Tibial artery (tissue), 4 donors: ENCODE data around the gene CHDH.

Experiments used
- DNase-seq, 2 donors: peaks; one replicate each; pipeline ENCODE4 v3.0.0-alpha.2; 2019
- H3K27ac ChIP-seq, 2 donors: fragments of 200-600 bp; sonication (generic) in 1 of 2; 1 replicate in 1 of 2; 2 replicates in 1 of 2; pipeline ENCODE4 v1.5.1; 2018 to 2019; ENCODE audit warnings: mild to moderate bottlenecking in 1 of 2
- H3K27me3 ChIP-seq, 2 donors: fragments of 200-600 bp; sonication (generic) in 1 of 2; one replicate each; pipeline versions ENCODE4 v1.5.1 to v1.6.0; 2016 to 2019
- H3K36me3 ChIP-seq, 3 donors: fragments of 200-600 bp; sonication (generic) in 2 of 3; one replicate each; pipeline ENCODE4 v1.5.1; 2016 to 2019; ENCODE audit warnings: mild to moderate bottlenecking in 2 of 3
- H3K4me1 ChIP-seq, 4 donors: fragments of 200-600 bp; sonication (generic) in 2 of 4; 1 replicate in 3 of 4; 2 replicates in 1 of 4; pipeline ENCODE4 v1.5.1; 2016 to 2019
- H3K4me3 ChIP-seq, 2 donors: fragments of 200-600 bp; sonication (generic) in 1 of 2; 1 replicate in 1 of 2; 2 replicates in 1 of 2; pipeline ENCODE4 v1.5.1; 2018 to 2019; ENCODE audit warnings: mild to moderate bottlenecking in 2 of 2
- H3K9me3 ChIP-seq, 3 donors: fragments of 200-600 bp; sonication (generic) in 1 of 3; one replicate each; pipeline ENCODE4 v1.5.1; 2016 to 2019
- CTCF ChIP-seq, 2 experiments: fragments of 200-600 bp in 1 of 2; fragments of 450-650 bp in 1 of 2; IDR thresholded peaks; one replicate each; pipeline ENCODE4 v1.5.1; 2017 to 2019; ENCODE audit warnings: antibody characterized with exemption in 2 of 2, mild to moderate bottlenecking in 1 of 2, moderate library complexity in 1 of 2
- intact Hi-C: fragments of 100-400 bp; cut with DNase I; formaldehyde crosslinking; loops from one replicate; pipeline ENCODE4 v1.15.0; 2023; ENCODE audit warnings: low total_unique reads

Gene CHDH

DNA sequence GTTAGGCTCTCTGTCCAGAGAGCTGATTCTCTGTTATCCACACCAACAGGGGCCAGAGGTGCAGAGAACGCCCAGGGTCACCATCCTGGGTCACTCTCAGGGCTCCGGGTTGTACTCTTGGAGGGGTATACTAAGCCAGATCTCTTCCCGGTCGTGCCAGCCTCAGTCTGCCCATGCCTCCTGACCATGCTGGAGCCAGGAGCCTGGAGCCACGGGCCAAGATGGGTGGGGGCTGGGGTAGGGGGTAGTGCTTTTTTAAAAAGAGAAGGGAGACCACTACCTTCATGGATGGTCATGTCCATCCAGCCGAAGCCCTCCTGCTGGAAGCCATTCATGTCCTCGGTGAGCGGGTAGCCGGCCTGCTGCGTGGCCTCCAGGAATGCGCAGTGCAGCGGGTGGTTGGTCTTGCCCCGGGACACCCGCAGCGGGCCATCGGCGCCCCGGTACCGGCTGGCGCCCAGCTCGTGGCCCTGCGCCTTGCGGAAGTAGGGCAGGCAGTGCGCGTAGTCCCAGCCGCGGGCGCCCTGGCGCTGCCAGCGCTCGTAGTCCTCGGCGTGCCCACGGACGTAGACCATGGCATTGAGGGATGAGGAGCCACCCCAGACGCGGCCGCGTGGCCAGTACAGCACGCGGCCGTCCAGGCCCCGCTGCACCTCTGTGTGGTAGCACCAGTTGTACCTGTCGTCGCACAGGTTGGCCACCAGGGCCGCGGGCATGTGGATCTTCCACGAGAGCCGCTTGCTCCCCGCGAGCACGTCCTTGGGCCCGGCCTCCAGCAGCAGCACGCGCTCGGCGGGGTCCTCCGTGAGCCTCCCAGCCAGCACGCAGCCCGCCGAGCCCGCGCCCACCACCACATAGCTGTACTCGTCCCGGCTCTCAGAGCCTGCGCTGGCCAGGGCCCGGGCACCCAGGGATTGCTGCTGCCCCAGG lies 22.9 kb downstream of the CHDH start:
- no peaks in the 10 kb centered on the region for H3K9me3 ChIP-seq
- H3K4me3 ChIP-seq, result no peak overlapping the region
- H3K36me3 ChIP-seq, result peaks cover 0 to 54% (median 0%) of the 10 kb centered on the region in 3 donors
- TF ChIP-seq CTCF (IDR thresholded peaks at IDR 0.05), result no peak
- H3K27ac ChIP-seq, result no peak overlapping the region
- H3K27me3 ChIP-seq, result no peaks in the 10 kb centered on the region
- intact Hi-C loops, result no loop called here
- peak in 1 of 2 donors; percentile 54 for DNase-seq
- H3K4me1 ChIP-seq, result no peaks in the 10 kb centered on the region

DNA sequence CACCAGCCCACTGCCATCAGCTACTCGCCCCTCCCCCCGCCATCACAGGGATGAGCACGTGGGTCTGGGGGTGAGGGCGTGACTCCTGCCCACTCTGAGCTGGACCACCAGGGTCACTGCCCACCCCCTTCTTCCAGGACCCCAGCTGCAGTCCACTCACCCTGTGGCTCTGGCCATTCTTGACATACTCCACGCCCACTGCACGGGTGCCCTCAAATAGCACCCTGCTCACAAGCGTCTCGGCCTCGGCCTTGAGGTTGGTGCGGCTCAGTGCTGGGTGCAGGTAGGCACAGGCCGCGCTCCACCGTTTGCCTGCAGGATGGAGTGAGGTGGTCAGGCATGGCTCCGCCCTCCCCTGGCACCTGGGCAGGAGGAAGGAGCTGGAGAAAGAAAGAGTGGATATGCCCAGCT lies 23.9 kb downstream of the CHDH start:
- DNase-seq, result peak in 1 of 2 donors; percentile 53
- no peak for TF ChIP-seq CTCF (IDR thresholded peaks at IDR 0.05)
- H3K27ac ChIP-seq, result no peak overlapping the region

GRCh38 chr3:53821631-53822121 lies 24.5 kb downstream of the CHDH start:
- TF ChIP-seq CTCF (IDR thresholded peaks at IDR 0.05), result no peak
- Histone ChIP-seq H3K27ac (no peak overlapping the region), H3K4me3 (no peak overlapping the region), H3K4me1 (no peaks in the 10 kb centered on the region), H3K36me3 (peaks cover 0 to 69% (median 0%) of the 10 kb centered on the region in 3 donors), H3K27me3 (no peaks in the 10 kb centered on the region), H3K9me3 (no peaks in the 10 kb centered on the region)
- intact Hi-C loops, result no loop called here
- peak in 1 of 2 donors; percentile 27 for DNase-seq

More for the DNA sequence above, 23.9 kb downstream of the CHDH start:
- Histone ChIP-seq H3K27me3 (no peaks in the 10 kb centered on the region), H3K4me1 (no peaks in the 10 kb centered on the region), H3K9me3 (no peaks in the 10 kb centered on the region), H3K4me3 (no peak overlapping the region), H3K36me3 (peaks cover 0 to 64% (median 0%) of the 10 kb centered on the region in 3 donors)
- intact Hi-C loops, result no loop called here

DNA sequence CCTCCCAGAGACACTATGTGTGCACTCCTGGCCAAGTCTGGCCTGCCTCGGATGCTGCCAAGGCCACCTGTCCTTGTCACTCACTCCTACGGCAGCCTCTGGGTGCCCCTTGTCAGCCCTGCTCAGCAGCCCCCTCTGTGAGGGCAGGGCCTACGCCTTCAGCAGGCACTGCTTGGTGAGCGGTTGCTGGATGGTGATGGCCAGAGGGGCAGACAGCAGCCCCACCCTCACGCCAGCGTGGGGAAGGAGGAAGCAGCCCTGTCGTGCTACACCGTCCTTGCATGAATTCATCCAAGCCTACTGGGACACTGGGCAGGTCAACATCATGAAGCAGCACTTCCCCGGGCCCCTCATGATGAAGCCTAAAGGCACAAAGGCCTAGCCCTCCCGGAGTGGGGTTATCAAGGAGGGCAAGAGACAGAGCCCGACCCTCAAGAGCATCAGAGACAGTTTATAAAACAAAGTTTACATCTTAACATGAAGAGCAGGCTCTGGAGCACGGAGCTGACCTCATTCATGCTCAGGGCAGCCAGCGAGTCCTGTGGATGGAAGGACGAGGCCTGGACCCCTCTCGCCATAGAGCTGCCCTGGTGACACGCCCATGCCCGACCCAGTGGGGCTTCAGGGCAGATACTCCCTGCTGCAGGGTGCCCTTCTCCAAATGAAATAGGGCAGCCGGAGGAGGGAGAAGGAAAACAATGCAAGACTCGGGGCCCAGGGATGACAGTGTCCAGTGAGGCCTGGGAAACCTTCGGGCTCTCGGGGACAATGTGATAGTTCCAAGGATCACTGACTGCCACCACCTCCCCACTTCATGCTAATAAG lies 25.3 kb downstream of the CHDH start:
- Histone ChIP-seq H3K4me1 (no peaks in the 10 kb centered on the region), H3K27ac (no peak overlapping the region), H3K36me3 (peaks cover 0 to 69% (median 0%) of the 10 kb centered on the region in 3 donors), H3K9me3 (no peaks in the 10 kb centered on the region), H3K27me3 (no peaks in the 10 kb centered on the region), H3K4me3 (no peak overlapping the region)
- peak in 1 of 2 donors; percentile 33 for DNase-seq
- intact Hi-C loops, result no loop called here
- no peak for TF ChIP-seq CTCF (IDR thresholded peaks at IDR 0.05)

DNA sequence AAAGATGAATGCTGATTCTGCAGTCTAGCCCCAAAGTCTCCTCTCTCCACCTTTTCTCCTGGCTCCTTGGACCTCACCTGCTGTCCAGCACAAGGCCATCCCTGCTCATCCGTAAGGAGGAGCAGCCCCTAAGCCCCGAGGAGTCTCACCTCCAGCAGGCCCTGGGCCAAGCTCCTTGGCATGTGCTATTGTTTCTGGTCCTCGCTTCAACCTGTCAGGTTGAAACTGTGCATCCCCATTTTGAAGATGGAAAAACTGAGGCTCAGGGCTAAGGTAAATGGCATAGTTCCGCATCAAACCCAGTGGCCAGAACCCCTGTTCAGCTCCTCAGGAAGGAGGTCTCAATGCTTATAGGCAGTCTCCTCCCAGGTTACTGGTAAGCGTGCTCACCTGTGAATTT lies 26.1 kb downstream of the CHDH start:
- Histone ChIP-seq H3K4me3 (no peak overlapping the region), H3K9me3 (no peaks in the 10 kb centered on the region), H3K36me3 (peaks cover 0 to 73% (median 0%) of the 10 kb centered on the region in 3 donors), H3K27me3 (no peaks in the 10 kb centered on the region), H3K4me1 (no peaks in the 10 kb centered on the region), H3K27ac (no peak overlapping the region)
- no peak for TF ChIP-seq CTCF (IDR thresholded peaks at IDR 0.05)
- peak in 1 of 2 donors; percentile 37 for DNase-seq
- intact Hi-C loops, result no loop called here
